Inferior parietal cortex (tissue), 1 donor: ENCODE measurements around the gene FBXO41.

Source experiments
- DNase-seq: peaks from one replicate; pipeline ENCODE4 v3.0.0-alpha.2; 2016; ENCODE audit errors: extremely low spot score

The FBXO41 gene

DNA sequence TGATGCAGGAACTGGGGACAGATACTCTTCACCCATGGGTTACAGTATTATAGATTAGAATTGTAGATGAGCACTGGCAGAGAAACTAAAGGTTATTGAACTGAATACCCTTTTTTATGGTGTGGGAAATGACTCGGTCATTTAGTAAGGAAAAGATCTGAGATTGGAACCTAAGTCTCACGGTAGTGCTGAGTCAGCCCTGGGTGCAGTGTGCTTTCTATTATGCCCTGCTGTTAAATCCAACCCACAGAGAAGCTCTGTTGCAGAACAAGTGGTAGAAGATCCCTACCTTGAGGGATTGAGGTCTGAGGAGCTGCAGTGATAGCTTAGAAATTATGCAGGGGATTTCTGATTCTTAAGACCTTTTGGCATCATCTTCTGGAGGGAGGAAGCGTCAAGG lies 37.4 kb downstream of the FBXO41 start:
- no peak for DNase-seq

- no peak for DNase-seq
Observed at GRCh38 chr2:73244580-73244979, 39.7 kb downstream of the FBXO41 start.

DNA sequence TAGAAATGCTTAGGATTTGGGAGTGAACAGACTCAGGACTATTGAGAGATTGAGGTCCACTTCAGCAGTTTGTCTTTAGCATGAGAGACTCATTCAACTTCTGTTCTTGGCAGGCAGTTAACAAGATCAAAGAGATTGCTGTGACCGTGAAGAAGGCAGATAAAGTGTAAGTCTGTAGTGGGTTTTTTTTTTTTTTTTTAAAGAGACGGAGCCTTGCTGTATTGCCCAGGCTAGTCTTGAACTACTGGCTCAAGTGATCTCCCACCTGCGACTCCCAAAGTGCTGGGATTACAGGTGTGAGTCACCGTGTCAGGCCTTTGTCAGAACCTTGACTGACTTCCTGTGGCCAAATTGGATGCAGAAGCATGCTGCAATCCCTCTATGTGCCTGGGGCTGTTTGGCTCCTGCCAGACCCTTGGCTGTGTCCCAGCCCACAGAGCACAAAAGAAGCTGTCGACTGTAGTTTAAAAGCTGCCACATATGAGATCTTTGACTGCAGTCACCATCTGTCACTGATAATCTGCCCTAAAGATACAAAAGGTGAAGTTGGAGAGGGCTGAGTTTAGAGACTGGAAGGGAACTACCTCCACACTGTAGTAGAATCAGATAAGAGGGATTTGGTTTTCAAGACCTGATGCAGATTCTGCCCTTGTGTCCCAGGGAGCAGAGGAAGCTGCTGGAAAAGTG lies 40.3 kb downstream of the FBXO41 start:
- no peak for DNase-seq

DNA sequence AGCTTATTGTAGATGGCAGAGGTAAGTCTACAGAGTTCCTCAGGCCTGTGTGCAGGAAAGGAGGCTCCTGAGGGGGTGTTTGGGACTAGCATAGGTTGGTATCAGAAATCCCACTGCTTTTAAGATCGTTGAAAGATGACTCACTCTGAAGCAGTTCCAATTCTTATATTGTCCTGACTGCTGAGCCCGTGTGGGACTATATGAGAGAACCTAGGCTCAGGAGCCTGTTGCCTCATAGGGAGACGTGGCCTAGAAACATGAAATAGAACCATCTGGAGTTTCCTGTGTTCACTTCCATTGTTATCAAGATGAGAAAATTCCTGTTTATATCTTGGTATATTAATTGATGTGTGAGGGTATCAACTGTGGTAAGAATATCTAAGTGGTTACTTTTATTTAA lies 44.5 kb downstream of the FBXO41 start:
- DNase-seq, result no peak

- DNase-seq, result peak; percentile 36
Observed at GRCh38 chr2:73238976-73239375, 45.3 kb downstream of the FBXO41 start.

- no peak for DNase-seq
Observed at GRCh38 chr2:73238149-73238548, 46.1 kb downstream of the FBXO41 start.

- no peak for DNase-seq
Observed at GRCh38 chr2:73237168-73237567, 47.1 kb downstream of the FBXO41 start.

DNA sequence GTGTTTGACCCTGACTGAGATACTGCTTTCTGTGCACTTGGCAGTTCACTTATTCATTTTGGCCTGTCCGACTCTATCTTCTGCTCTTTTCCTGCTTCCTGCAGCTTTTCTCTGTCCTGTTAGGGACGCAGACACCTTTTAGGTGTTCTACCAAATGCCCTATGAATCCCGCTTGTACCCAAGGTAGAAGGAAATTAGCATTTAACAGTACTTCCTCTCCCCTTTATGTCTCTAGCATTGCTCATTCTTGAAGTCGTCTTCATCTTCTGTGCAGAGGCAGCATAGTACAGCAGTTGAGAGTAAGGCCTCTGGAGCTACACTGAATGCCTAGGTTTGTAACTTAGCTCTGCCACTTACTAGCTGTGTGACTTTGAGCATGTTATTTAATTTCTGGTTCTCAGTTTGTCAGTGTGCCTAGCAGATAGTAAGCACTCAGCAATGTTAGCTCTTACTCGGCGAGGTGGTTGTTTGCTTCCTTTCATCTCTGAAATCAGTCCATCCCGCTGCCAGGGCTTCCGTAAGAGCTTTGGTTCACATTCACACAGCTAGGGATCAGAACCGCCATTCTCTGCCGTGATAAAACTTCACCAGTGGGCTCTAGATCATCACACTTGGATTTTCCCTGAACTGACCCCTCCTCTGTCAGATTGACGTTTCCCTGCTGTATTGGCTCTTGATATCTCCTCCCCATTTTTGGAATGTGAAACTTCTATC lies 48.8 kb downstream of the FBXO41 start:
- no peak for DNase-seq

DNA sequence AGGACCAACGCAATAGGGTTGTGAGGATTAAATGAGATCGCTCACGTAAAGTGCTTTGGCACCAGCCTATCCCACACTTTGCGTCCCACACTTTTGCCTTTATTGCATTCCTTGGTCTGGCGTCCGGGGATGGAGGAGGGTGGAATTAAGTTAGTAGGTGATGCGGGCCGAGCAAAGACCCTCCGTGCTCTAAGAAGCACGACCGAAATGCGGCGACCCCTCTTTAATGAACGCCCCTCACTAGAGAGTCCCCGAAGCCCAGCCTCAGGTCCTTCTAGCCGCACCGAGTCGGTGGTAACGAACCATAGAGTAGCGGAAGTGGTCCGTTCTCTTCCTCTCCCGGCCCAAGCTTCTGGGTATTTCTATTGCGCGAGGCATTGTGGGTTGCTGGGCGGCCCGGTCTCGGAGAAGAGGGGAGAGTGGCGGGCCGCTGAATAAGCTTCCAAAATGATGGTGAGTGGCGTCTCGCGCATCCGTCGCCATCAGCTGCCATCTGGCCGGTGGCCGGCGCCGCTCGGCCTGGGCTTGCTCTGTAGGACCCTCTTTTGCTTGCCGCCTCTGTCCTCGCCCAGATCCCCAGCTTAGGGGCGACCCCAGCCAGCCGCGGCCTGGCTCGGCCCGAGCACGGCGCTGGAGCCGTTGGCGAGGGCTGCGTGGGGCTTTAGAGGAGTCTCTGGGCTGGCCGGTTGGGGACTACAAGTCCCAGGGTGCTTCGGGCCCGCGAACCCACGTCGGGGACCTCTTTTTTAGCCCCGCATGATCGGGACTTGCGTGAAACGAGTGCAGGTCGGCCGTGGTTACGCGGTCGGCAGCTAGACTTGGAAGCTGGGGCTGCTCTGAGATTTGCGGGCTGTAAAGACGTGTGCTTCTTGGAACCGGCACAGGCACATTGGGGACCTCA lies 50.1 kb downstream of the FBXO41 start, which contains the start of gene CCT7:
CCT7 (plus strand) TSS at position 377 of the 901 bp plus-strand sequence; CDS start at position 448, 71 bp downstream.
- peak; percentile 96 for DNase-seq

GRCh38 chr2:73233154-73233931 lies 50.9 kb downstream of the FBXO41 start, which contains the start of gene PRADC1:
Gene PRADC1 (minus strand): TSS chr2:73233239. CDS start chr2:73233160, 79 bp downstream.
- peak; percentile 100 for DNase-seq

DNA sequence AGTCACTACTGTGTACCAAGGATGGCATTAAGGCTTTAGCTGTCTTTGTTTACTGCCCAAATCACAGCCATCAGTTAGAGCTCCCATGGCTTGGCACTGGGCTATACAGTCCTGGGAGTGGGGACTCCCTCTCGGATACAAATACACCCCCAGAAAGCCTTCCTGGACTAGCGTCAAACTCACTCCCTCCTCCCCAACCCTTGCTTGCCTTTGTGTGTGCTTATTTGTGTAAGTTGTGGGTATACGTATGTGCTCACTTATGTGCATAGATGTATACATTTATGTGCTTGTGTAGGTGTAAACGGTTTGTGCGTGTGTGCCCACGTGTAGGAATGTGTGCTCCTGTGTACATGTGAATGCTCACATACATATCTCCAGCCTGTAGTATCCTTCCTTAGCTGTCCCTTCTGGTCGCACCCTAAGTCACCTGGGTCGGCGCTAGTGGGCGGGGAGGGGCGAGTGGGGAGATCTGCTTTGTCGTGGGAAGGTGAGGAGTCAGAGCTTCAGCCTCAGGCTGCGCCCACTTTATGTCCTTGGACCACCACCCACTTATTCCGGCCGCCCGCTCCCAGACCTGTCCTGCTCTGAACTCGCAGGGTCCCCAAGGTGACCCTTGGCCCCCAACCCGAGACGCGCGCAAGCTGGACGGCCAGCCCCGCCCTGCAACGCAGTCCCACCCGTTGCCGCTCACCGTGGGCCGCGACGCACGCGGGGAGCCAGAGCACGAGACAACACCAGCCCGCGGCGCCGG lies 51.7 kb downstream of the FBXO41 start:
- no peak for DNase-seq

DNA sequence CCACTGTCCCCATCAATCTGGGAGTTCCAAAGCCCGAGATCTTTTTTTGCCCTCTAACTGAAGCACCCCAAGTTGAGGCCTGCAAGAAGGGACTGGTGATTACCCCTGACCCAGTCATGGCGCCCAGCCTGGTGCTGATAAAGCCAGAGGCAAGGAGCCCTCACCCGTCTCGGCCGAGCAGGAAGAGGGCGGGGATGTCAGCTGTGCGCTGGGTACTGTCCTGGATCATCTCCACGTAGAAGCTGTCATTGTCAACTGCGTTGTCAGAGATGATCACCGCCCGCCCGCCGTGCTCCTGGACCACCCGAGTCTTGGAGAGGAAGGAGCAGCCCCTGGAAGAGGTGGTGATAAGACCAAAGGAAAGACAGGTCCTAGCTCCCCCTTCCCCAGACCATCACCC lies 55.6 kb downstream of the FBXO41 start:
- DNase-seq, result no peak

- no peak for DNase-seq
Observed at GRCh38 chr2:73227086-73227485, 57.2 kb downstream of the FBXO41 start.

DNA sequence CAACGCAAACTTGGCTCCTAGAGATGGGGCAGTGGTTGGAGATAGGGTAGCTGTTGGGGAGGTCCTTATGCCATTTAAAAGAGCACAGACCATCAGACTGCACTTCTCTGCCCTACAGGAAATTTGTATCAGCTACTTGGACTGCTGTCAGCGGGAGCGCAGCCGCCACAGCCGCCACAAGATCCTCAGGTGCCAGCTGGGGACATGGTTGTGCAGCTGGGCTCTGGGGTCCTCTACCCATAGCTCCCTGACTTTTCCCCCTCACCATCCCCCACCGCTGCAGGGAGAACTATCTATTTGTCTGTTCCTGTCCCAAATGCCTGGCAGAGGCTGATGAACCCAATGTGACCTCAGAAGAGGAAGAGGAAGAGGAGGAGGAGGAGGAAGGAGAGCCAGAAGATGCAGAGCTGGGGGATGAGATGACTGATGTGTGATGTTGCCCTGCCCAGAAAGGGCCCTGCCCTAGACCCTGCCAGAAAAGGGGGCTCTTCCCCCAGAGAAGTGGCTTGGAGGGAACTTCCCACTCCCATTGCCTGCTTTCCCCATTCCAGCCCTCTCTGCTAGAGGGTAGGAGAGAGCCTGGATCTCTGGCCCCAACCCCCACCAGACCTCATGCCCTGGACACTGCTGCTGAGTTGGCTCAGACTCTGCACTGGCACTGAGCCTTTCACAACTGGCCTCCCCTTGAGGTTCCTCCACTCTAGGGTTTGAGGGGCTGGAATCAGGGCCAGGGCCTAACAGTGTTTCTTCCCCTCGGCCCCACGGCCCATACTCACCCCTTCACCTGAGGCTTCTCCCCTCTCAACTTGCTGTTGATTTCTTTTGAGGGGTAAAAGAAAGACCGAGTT lies 58.5 kb downstream of the FBXO41 start:
- no peak for DNase-seq

GRCh38 chr2:73223821-73224220 lies 60.5 kb downstream of the FBXO41 start:
- DNase-seq, result no peak

DNA sequence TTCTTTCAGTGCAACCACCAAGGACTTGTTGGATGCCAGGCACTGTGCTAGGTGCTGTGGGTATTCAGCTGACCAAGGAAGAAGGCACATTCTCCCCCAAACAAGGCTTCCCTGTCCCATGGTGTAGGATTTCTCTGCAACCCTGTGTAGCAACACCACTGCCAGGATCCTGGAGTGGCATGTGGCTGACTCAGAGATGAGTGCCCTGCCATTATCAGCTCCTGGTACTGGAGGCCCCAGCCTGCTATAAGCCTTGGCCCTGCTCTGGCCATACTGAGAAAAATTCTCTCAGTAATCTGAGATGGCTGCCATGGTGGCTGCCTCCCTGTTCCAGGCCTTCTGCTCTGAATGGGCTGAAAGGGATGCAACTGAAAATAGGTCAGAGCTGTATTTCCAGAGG lies 66.0 kb downstream of the FBXO41 start:
- DNase-seq, result no peak

- no peak for DNase-seq
Observed at GRCh38 chr2:73217826-73218225, 66.5 kb downstream of the FBXO41 start.

GRCh38 chr2:73217160-73217559 lies 67.1 kb downstream of the FBXO41 start:
- no peak for DNase-seq

DNA sequence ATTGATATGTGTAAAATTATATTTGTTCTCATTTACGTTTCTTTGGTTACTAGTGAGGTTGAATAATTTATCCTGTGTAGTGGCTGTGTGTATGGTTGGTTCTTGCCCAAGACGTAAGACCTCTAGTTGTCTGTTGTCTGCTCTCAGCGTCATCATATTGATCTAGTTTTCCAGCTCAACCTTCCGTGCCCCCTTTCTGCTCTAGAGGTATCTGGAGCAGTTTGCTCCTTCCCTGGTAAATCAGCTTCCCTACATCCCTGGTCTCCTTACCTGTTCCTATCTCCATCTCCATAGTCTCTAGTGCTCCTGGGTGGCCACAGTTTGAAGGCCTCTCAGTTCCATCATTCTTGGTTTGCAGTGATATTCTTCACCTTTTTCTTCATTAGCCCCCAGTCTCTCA lies 69.0 kb downstream of the FBXO41 start:
- DNase-seq, result no peak
